Endodermal cell (in vitro differentiated cells): Measurements from ENCODE around the gene GPS1. TPM values are rescaled to one million over a fixed set of nuclear protein-coding genes. Genes with fewer than 3 reads are reported as not detected.

ENCODE experiments used
- DNase-seq: peaks from one replicate; pipeline ENCODE4 v3.0.0-alpha.2; 2017
- H3K27ac ChIP-seq: 2 replicates; pipeline ENCODE4 v1.5.1; 2013; ENCODE audit warnings: mild to moderate bottlenecking, low read depth, low read length, moderate library complexity
- H3K27me3 ChIP-seq: 2 replicates; pipeline ENCODE4 v1.6.1; 2013; ENCODE audit warnings: mild to moderate bottlenecking, low read length, moderate library complexity; ENCODE audit not compliant: insufficient read depth, control insufficient read depth, poor library complexity, severe bottlenecking
- H3K36me3 ChIP-seq: 2 replicates; pipeline ENCODE4 v1.7.0; 2013; ENCODE audit warnings: mild to moderate bottlenecking, low read length, moderate library complexity; ENCODE audit not compliant: control insufficient read depth, insufficient read depth
- H3K4me1 ChIP-seq: one replicate; pipeline ENCODE4 v1.7.0; 2013; ENCODE audit warnings: low read length; ENCODE audit not compliant: control insufficient read depth, insufficient read depth
- H3K4me3 ChIP-seq: 2 replicates; pipeline ENCODE4 v1.5.1; 2013; ENCODE audit warnings: mild to moderate bottlenecking, low read length, moderate library complexity
- H3K9ac ChIP-seq: 2 replicates; pipeline ENCODE4 v1.6.1; 2013; ENCODE audit warnings: mild to moderate bottlenecking, low read length, moderate library complexity; ENCODE audit not compliant: poor library complexity, severe bottlenecking; ENCODE audit errors: extremely low read depth
- H3K9me3 ChIP-seq: 2 replicates; pipeline ENCODE4 v1.6.1; 2013; ENCODE audit warnings: mild to moderate bottlenecking, low read length, moderate library complexity; ENCODE audit not compliant: control insufficient read depth
- H3K27ac Mint-ChIP-seq: 2 replicates; pipeline ENCODE4 v1.8.0; 2020; ENCODE audit warnings: mixed read lengths
- H3K27me3 Mint-ChIP-seq: 2 replicates; pipeline ENCODE4 v1.8.0; 2021; ENCODE audit warnings: mild to moderate bottlenecking, mixed read lengths; ENCODE audit not compliant: insufficient read depth
- H3K36me3 Mint-ChIP-seq: 2 replicates; pipeline ENCODE4 v1.8.0; 2020; ENCODE audit warnings: low read depth, mixed read lengths
- H3K4me1 Mint-ChIP-seq: 2 replicates; pipeline ENCODE4 v1.8.0; 2020; ENCODE audit warnings: mixed read lengths
- H3K4me3 Mint-ChIP-seq: 2 replicates; pipeline ENCODE4 v1.8.0; 2020; ENCODE audit warnings: mild to moderate bottlenecking, moderate library complexity, mixed read lengths
- H3K9me3 Mint-ChIP-seq: 2 replicates; pipeline ENCODE4 v1.8.0; 2020; ENCODE audit warnings: mild to moderate bottlenecking, mixed read lengths
- WGBS, 2 experiments: methylation state at CpG; one replicate each; pipeline versions ENCODE4 v1.1.5 to v1.1.7; 2013; ENCODE audit warnings: missing lambda C conversion rate in 2 of 2, mixed read lengths in 1 of 2; ENCODE audit not compliant: insufficient coverage in 1 of 2, insufficient read length in 1 of 2; 5-methylcytosine and 5-hydroxymethylcytosine counted together
- total RNA-seq, 2 donors: library from RNA; stranded (reverse); fragmentation: NEBNext Ultra II Directional in 1 of 2; extraction: Animal tissue kit (Norgen Biotek cat#: 25700) in 1 of 2; gene quantifications; 2 replicates in 1 of 2; 3 replicates in 1 of 2; pipeline ENCODE4 v1.2.1, GENCODE V29; 2021
- TF ChIP-seq, protein P1 (sequence below): fragments of 200-600 bp; sonication (generic); conservative IDR thresholded peaks from 2 replicates; pipeline ENCODE4 v1.5.0; 2021; ENCODE audit warnings: antibody characterized with exemption, mild to moderate bottlenecking

GPS1 gene
- total RNA-seq, 2 donors from 2014 or later = 152 to 153 TPM

DNA sequence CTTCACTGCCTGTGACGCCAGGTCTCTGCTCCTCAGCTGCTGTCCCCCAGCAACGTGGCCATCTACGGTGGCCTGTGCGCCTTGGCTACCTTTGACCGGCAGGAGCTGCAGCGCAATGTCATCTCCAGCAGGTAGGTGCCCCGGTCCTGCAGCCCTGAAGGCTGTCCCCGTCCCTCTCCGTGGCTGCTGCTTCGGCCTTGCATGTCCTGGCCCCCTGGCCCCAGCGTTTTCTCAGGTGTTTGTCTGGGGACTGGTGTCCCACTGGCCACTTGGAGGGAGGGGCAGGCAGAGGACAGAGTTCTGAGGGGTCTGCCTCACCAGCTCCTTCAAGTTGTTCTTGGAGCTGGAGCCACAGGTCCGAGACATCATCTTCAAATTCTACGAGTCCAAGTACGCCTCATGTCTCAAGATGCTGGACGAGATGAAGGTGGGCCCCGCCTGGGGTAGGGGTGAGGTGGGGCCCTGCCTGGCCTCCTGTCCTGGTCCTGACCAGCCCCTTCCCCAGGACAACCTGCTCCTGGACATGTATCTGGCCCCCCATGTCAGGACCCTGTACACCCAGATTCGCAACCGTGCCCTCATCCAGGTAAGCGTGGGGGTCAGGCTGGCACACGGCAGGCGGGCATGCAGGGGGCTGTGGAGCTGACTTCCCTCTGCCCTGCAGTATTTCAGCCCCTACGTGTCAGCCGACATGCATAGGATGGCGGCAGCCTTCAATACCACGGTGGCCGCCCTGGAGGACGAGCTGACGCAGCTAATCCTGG is 4.4 kb downstream of the GPS1 start:
- no peak for DNase-seq
- Mint-ChIP-seq H3K9me3 (no peaks in the 10 kb centered on the region), H3K27me3 (no peaks in the 10 kb centered on the region), H3K4me3 (no peak overlapping the region), H3K27ac (no peak overlapping the region), H3K36me3 (peaks cover 14% of the 10 kb centered on the region), H3K4me1 (no peaks in the 10 kb centered on the region)
- no peak overlapping the region for H3K4me3 ChIP-seq
- no peak overlapping the region for H3K27ac ChIP-seq
- no peaks in the 10 kb centered on the region for H3K4me1 ChIP-seq
- peaks cover 39% of the 10 kb centered on the region for H3K36me3 ChIP-seq
- no peaks in the 10 kb centered on the region for H3K27me3 ChIP-seq
- H3K9ac ChIP-seq = no peak overlapping the region
- H3K9me3 ChIP-seq = no peaks in the 10 kb centered on the region
- 95 to 98% methylated on average over 24 to 28 of the region's 28 CpGs for WGBS, 2 experiments
- TF ChIP-seq, protein P1, sequence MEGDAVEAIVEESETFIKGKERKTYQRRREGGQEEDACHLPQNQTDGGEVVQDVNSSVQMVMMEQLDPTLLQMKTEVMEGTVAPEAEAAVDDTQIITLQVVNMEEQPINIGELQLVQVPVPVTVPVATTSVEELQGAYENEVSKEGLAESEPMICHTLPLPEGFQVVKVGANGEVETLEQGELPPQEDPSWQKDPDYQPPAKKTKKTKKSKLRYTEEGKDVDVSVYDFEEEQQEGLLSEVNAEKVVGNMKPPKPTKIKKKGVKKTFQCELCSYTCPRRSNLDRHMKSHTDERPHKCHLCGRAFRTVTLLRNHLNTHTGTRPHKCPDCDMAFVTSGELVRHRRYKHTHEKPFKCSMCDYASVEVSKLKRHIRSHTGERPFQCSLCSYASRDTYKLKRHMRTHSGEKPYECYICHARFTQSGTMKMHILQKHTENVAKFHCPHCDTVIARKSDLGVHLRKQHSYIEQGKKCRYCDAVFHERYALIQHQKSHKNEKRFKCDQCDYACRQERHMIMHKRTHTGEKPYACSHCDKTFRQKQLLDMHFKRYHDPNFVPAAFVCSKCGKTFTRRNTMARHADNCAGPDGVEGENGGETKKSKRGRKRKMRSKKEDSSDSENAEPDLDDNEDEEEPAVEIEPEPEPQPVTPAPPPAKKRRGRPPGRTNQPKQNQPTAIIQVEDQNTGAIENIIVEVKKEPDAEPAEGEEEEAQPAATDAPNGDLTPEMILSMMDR = no peak

DNA sequence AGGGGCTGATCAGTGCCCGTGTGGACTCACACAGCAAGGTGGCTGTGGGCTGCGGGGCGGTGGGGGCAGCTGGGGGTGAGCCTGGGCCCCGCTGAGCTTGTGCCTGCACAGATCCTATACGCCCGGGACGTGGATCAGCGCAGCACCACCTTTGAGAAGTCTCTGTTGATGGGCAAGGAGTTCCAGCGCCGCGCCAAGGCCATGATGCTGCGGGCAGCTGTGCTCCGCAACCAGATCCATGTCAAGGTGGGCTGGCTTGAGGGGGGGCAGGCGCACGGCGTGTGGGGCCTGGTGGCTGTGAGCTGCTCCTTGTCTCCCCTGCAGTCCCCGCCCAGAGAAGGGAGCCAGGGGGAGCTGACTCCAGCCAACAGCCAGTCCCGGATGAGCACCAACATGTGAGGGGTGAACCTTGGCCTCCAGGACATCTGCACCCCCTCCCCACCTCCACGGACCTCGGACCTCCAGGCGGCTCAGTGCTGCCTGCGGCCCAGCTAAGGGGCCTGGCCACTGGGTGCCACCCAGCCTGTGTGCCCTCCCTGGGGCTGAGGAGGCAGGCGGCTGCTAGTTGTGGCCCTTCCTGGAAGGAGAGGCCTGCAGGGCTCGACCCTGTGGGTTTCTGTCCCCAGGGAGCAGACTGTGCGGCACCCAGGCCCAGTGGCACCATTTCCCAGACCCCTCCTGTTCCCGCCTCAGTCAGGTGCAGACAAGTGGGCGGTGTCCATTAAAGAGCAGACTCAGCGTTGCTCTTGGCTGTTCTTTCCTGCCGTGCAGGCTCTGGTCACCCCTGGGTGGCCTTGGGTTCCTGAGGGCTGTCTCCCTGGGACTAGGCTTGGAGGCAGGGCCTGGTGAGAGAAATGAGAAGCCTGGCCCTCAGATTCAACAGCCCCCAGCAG is 5.3 kb downstream of the GPS1 start:
- WGBS, 2 experiments = 94 to 98% methylated on average over 20 to 29 of the region's 29 CpGs
- Mint-ChIP-seq H3K4me3 (no peak overlapping the region), H3K9me3 (no peaks in the 10 kb centered on the region)

DNA sequence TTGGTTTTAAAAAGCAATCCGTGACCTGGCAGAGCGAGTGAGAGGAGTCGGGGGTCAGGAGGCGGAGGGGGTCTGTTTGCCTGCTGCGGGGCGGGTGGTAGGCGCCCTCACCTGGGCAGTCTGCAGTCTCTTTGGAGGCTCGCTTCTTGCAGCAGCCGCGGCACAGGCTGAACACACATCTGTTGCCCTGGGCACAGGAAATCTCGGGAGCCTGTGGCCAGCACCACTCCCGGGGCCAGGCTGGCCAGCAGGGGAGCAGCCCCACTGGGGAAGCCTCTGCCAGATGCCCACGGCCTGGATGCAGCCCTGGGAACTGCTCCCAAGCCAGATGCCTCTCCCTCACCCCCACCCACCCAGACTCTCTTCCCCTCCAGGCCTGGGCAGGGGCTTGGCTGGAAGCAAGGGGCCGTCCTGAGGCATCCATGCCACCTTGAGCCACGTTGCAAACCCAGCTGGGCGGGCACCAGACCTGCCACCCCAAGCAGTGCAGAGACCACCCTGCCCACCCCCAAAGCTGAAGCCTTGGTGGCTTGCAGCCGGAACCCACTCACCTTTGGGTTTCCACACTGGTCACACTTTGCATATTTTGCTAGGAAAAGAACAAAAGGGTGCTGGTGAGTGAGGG is 6.6 kb downstream of the GPS1 start:
- H3K27ac ChIP-seq = no peak overlapping the region
- H3K27me3 ChIP-seq = no peaks in the 10 kb centered on the region
- 88 to 93% methylated on average over 13 to 17 of the region's 17 CpGs for WGBS, 2 experiments
- DNase-seq = no peak
- TF ChIP-seq, protein P1 = no peak
- no peaks in the 10 kb centered on the region for H3K4me1 ChIP-seq
- no peak overlapping the region for H3K4me3 ChIP-seq
- no peaks in the 10 kb centered on the region for H3K9me3 Mint-ChIP-seq
- H3K4me3 Mint-ChIP-seq = no peak overlapping the region
- H3K4me1 Mint-ChIP-seq = no peaks in the 10 kb centered on the region
- H3K27me3 Mint-ChIP-seq = no peaks in the 10 kb centered on the region
- H3K36me3 ChIP-seq = peaks cover 40% of the 10 kb centered on the region
- H3K36me3 Mint-ChIP-seq = peaks cover 16% of the 10 kb centered on the region
- no peak overlapping the region for H3K27ac Mint-ChIP-seq
- no peaks in the 10 kb centered on the region for H3K9me3 ChIP-seq
- no peak overlapping the region for H3K9ac ChIP-seq

More for the DNA sequence above, 5.3 kb downstream of the GPS1 start:
- H3K9me3 ChIP-seq = no peaks in the 10 kb centered on the region
- no peak for DNase-seq
- H3K36me3 ChIP-seq = peaks cover 43% of the 10 kb centered on the region
- no peaks in the 10 kb centered on the region for H3K4me1 ChIP-seq
- Mint-ChIP-seq H3K4me1 (no peaks in the 10 kb centered on the region), H3K36me3 (peaks cover 14% of the 10 kb centered on the region), H3K27ac (no peak overlapping the region), H3K27me3 (no peaks in the 10 kb centered on the region)
- no peak overlapping the region for H3K4me3 ChIP-seq
- TF ChIP-seq, protein P1 = no peak
- H3K27ac ChIP-seq = no peak overlapping the region
- H3K27me3 ChIP-seq = no peaks in the 10 kb centered on the region
- no peak overlapping the region for H3K9ac ChIP-seq
